ENCODE results near the gene HLA-DRB1.
"Not testable (repeated sequence)": the region's sequence is repeated elsewhere in the genome, so short reads cannot be mapped to it uniquely, and the experiment has no call there.

HLA-DRB1 gene

DNA sequence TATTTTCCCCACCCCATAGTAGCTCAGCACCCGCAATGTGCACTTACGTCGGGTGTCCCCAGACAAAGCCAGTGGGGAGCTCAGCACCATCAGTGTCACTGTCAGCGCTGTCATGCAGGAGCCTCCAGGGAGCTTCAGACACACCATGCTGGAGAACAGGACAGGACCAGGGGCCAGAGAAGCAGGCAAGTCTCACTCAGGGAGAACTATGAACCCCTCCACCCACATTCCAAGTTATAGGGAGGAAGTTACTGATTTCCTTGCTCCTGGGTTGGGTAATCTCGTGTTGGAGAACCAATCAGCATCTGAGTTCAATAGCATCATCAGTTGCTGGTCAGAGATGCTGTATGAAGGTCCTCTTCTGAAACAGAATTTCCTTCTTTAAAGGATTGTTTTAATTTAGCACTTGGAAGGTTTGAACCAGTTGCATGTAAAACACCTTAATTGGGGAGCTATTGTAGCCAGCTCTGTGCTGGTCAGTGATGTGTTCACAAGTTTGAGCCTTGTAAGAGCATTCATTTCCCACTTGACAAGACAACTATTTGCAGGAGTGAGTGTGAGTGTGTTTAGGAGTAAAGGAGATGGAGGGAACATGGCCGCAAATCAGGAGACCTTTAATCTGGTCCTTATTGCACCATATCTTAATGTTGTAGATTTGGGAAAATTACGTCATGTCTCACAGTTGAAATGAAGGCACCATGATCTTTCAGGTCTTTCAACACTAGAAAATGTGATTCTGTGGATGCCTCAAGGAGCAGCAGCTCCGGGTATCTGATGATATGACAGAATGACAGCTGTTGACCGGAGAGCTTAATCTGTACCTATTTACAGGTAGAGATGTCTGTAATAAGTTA lies at the start of gene HLA-DRB1:
Gene HLA-DRB1, minus strand, starts transcription at position 253 of the 854 bp plus-strand sequence. Its CDS starts 106 bp downstream, at position 147.
- H3K27ac ChIP-seq: no peak within 1 kb of the TSS
- no peak for DNase-seq (ENCODE audit: low read depth, low spot score)

DNA sequence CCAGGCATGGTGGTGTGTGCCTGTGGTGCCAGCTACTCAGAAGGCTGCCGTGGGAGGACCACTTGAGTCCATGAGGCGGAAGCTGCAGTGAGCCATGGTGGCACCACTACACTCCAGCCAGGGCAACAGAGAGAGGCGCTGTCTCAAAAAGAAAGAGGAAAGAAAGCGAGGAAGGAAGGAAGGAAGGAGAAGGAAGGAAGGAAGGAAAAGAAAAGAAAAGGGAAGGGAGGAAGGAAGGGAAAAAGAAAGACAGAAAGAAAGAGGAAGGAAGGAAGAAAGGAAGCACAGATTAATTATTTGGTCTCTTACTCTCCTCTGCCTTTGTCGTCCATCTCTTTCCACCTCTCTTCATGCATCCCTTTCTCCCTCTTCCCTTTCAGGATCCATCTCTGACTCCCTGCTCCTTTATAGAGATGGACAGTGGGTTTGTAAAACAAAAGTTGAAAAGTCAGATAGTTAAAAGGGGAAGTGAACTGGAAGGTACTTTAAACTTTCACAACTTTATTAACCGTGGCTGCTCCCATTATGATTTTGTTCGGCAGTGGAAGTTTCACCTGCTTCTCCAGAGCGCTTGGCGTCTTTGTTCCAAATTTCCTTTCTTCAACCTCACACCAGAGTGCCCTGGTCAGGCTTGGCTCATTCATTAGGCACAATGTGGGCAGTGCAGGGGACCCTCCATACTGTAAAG lies 49.0 kb upstream of the HLA-DRB1 start:
- H3K27ac ChIP-seq: no peak overlapping the region
- no peak for DNase-seq (ENCODE audit: low read depth, low spot score)

DNA sequence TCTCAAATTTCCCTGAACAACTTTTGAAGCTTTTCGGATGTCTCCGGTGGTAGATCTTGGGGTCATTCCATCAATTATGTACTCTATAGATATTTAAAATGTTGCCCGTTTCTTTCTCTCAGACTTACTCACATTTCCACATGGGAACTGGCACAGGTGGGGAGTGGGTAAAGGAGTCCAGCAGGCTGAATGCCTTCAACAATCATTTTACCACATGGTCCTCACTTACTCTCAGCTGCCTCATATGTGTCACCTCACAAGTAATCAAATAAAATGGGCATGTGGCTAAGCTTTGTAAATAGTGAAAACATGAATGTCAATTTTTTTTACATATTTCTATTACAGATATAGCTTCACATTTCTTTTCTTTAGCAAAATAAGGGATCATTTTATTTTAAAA lies 48.2 kb upstream of the HLA-DRB1 start:
- DNase-seq (ENCODE audit: low read depth, low spot score): no peak
- no peak overlapping the region for H3K27ac ChIP-seq

DNA sequence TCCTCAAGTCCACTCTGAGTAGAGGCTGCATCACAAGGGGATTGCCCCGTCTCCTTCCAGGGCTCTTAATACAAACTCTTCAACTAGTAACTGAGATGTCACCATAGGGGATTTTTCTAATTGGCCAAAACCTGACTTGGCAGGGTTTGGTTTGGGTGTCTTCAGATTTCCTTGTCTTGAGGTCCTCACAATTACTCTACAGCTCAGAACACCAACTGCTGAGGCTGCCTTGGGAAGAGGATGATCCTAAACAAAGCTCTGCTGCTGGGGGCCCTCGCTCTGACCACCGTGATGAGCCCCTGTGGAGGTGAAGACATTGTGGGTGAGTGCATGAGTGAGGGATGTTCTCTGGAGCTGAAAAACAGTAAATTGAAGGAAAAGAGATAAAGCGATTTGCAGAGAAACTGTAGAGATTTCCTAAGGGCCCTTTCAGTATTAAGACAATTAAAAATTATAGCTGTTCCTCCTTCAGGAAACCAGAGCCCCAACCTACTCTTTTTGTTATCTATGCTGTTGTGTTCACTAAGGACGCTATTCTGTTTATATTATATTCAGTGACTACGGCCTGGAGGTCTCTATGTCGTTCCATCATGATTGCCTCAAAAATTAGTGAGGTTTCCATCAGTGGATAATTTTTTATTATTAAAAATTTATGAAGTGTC lies 47.7 kb upstream of the HLA-DRB1 start, which contains the start of gene HLA-DQA1:
Gene HLA-DQA1, plus strand, starts transcription at position 188 of the 662 bp plus-strand sequence. Its CDS starts 53 bp downstream, at position 241.
- DNase-seq (ENCODE audit: low read depth, low spot score): no peak
- no peak within 1 kb of the TSS for H3K27ac ChIP-seq

DNA sequence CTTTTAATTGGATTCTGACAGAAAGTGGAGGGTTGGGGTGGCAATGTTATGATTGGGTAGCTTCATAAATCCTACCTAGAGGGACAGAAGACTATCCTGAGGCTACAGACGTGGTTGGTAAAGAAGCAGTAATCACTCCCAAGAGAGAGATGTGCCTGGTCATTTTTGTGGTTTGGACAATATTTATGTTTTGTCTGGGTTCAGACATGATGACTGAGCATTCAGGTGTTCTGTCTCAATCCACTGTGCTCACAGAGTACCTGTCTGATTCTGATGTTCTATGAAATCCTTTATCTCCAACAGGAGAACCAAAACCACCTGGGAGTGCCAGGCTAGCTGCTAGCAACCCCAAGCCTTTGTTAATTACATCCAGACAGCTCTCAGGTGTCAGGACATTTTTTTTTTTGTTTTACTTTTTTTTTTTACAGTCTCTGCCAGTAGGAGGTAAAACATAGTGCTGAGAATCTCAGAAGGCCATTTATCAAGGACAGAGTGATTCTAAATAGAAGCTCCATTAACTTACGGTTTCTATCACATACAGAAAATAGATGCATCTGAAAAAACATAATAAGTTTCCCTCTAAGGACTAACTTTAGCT lies 46.0 kb upstream of the HLA-DRB1 start:
- DNase-seq (ENCODE audit: low read depth, low spot score): no peak
- H3K27ac ChIP-seq: no peak overlapping the region

DNA sequence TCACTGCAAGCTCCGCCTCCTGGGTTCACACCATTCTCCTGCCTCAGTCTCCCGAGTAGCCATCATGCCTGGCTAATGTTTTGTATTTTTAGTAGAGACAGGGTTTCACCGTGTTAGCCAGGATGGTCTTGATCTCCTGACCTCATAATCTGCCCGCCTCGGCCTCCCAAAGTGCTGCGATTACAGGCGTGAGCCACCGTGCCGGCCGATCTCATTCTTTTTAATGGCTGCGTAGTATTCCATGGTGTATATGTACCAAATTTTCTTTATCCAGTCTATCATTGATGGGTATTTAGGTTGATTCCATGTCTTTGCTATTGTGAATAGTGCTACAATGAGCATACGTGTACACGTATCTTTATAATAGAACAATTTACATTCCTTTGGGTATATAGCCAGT lies 40.1 kb upstream of the HLA-DRB1 start:
- DNase-seq (ENCODE audit: low read depth, low spot score); H3K27ac ChIP-seq: not testable (repeated sequence)

DNA sequence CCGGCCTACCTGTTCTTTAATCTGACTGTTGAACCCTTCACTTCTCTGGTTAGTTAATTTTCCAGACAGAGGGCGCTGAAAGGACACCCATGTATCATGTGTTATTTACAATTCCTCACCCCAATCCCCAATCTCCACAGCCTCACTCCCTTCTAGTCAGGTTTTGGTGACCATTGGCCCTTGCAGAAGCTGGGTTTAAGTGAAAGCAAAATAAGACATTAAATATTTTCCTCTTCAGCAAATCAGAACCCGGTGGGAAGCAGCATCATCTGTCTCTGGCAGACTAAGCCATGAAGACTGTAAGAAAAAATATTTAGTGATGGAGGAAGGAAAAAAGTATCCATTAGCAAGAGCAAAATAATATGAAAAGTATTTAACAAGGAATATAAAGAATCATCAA lies 38.2 kb upstream of the HLA-DRB1 start:
- DNase-seq (ENCODE audit: low read depth, low spot score): no peak
- no peak overlapping the region for H3K27ac ChIP-seq

DNA sequence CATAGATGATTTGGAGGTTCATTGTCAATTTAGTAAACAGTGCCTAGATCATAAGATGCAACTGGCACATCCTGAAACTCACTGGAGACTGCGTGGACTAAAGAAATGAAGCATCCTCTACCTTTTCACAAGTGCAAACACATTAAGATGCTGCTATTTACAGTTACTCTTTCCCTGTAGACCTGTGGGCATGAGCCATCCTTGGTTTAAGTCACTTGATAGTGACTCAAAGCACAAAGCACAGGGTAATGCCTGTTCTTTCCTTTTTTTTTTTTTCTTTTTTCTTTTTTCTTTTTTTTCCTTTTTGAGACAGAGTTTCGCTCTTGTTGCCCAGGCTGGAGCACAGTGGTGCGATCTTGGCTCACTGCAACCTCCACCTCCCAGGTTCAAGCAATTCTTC lies 37.6 kb upstream of the HLA-DRB1 start:
- H3K27ac ChIP-seq: no peak overlapping the region
- no peak for DNase-seq (ENCODE audit: low read depth, low spot score)

DNA sequence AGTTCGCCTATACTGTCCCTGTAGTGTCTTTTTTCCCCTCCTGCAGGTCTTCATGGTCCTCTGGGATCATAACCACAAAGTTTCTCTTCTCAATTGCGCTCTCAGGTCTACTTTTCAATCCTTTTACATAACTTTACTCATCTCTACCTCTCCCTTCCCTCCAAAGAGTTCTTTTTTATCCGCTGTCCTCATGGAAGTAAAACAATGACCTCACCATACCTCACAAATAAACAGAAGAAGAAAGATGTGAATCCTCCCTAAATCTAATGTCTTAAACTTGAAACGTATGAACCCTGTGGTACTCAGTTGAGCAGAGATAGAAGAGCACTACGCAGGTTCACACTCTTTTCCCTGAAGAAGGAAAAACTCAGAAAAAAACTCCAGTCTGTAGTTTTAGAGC lies 35.5 kb upstream of the HLA-DRB1 start:
- no peak for DNase-seq (ENCODE audit: low read depth, low spot score)
- no peak overlapping the region for H3K27ac ChIP-seq

DNA sequence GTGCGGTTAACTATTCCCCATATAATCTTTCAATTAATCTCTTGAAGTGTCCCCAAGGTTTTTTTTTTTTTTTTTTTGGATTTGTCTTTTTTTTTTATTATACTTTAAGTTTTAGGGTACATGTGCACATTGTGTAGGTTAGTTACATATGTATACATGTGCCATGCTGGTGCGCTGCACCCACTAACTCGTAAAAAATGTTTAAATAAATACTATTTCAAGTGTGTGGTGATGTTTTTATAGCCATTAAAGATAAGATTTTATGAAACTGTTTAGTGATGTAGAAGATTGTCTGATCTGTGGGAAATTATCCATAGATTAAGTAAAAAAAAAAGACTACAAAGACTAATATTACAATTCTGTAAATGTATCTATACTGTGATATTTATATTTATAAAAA lies 34.9 kb upstream of the HLA-DRB1 start:
- DNase-seq (ENCODE audit: low read depth, low spot score): no peak
- H3K27ac ChIP-seq: no peak overlapping the region

DNA sequence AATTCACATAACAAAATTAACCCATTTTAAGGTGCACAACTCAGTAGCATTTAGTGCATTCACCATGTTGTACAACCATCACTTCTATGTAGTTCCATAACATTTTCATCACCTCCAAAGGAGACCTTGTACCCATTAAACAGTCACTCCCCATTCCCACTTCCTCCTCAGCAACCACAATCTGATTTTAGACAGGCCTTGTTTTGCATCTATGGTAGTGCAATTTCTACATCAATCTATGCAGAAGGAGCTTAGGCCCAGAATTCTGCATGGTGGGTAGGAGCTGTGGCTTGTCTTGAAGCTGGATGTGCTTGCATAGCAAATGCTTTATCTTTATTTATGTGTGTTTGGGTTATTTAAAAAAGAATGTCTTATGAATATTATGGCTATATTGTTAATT lies 34.0 kb upstream of the HLA-DRB1 start:
- no peak overlapping the region for H3K27ac ChIP-seq
- no peak for DNase-seq (ENCODE audit: low read depth, low spot score)

DNA sequence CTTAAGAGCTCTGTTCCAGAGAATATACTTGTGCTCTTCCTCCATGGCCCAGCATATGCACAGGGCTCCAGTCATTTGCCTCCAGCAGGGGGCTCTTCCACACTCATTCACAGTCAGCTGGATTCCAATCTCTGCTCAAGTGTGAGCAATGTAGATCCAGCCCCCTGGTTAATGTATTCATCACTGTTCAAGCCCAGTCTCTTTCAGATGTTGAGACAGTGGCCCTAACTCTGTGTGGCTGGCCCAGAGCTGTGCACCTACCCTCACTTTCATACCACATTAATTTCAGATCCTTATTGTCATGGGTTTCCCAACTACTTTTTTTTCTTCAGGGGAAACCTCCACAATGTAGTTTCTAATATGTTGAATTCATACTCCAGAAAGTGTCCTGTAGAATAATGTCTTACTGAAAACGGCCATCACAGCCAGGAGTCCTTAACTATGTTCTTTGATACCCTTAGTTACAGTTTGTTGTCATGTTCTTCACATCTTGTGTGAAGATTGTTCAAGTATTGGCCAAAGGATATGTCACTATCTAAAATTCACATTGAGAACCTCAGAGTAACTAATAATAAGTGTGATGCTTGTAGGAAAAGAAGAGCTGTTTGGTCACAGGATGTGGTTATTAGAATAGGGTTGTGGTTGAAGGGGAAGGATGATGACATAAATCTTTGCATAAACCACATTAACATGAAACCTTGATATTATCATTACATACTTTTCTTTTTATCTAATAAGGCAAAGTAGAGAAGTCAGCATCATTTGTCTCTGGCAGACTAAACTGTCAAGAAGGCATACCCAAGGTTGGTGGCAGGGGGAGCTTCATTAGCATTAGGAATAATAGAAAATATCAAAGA lies 33.1 kb upstream of the HLA-DRB1 start:
- no peak for DNase-seq (ENCODE audit: low read depth, low spot score)
- H3K27ac ChIP-seq: peak overlapping the region; percentile 35

DNA sequence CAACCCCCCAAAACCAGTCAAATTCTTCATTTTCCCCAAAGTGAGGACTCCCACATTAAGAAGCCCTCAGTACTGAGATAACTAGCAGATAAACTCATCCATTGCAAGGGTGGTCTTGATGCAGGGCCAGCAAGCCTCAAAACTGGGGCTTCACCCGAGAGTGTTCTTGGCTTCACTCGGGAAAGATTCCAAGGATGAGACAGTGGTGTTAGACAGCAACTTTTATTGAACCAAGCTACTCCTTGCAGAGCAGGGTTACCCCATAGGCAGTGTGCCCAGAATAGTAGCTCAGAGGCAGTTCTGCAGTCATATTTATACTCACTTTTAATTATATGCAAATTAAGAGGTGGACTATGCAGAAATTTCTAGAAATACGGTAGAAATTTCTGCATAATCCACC lies 31.7 kb upstream of the HLA-DRB1 start:
- H3K27ac ChIP-seq: no peak overlapping the region

DNA sequence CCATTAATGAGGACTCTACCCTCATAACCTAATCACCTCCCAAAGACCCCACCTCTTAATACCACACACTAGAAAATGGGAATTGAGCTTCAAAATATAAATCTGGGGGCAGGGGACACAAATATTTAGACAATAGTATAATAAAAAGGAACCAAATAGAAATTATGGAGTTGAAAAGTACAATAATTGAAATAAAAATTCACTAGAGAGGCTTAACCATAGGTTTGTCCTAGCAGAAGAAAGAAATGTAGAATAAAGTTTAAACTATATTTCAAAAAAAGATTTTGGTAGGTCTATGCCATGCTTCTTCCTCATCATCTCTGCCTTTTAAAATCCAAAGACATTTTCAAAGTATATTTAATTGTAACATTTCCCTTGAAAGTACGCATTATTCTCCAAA lies 28.1 kb upstream of the HLA-DRB1 start:
- DNase-seq (ENCODE audit: low read depth, low spot score): no peak
- no peak overlapping the region for H3K27ac ChIP-seq

More for the DNA sequence above, 31.7 kb upstream of the HLA-DRB1 start:
- no peak for DNase-seq (ENCODE audit: low read depth, low spot score)

DNA sequence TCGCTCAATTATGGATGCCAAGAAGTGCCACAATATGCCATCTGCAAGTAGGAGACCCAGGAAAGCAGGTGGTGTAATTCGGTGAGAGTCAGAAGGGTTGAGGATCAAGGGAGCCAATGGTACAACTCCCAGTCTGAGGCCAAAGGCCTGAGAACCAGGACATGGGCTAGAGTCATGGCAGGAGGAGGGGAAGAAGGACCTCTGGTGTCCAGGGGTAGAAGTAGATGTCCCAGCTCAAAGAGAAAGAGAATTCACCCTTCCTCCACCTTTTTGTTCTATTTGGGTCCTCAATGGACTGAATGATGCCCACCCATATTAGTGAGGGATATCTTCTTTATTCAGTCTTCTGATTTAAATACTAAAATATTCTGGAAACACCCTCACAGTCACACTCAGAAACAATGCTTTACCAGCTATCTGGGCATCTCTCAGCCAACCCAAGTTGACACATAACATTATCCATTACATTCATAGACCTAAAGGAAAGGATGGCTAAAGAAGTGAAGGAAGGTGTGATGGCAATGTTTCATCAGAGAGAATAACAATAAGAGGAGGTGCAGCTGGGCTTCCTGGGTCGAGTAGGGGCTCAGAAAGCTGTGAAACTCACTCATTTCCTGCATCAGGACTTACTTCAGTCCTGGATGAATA lies 26.4 kb upstream of the HLA-DRB1 start:
- H3K27ac ChIP-seq: no peak overlapping the region
- no peak for DNase-seq (ENCODE audit: low read depth, low spot score)

DNA sequence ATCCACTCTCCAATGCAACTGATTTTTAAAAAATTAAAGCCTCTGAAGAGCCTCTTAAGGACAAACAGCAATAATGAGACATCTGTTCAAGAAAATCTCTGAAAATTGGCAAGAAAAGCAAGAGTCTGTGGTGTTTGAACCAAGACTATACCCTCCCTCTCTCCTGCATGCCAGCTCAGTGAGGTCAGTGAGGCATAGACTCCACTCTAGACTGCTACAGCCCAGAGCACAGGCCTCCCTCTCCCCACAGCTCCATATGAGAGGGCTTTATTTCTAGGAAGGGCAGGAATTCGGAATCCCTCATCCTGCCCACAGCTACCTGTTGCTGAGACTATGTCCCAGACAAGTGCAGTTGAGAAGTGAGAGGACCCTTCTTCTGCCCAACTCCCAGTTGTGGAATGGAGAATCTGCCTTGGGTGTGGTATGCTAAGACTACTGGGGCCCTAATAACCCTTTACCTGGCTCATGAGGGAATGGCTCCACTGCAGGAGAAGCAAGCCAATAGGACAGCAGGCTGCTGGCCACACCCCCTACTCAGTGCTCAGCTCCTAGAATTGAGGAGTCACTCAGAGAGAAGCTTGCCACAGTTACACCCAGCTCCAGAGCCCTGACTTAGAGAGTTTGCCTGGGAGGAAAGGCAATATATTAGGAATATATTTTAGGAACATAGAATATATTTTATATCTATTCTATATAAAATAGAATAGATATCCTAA lies 24.9 kb upstream of the HLA-DRB1 start:
- no peak for DNase-seq (ENCODE audit: low read depth, low spot score)
- no peak overlapping the region for H3K27ac ChIP-seq

DNA sequence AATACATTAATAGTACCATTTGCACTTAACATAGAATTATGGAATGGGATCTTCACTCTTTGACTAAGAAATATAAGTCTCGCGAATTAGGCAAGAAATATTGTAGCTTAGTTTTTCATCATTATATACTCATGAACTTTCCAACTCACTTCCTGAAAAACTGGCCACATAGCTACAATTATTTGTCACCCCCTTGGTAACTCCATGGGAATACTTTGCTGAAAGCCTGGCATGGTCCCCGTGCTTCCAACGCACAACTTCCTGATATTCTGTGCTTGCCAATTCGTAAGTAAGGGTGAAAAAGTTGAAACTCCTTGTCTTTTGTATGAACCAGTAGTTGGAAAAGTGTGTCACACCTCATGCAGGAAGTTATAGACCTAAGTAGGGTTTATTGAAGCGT lies 23.8 kb upstream of the HLA-DRB1 start:
- DNase-seq (ENCODE audit: low read depth, low spot score): no peak
- H3K27ac ChIP-seq: no peak overlapping the region

DNA sequence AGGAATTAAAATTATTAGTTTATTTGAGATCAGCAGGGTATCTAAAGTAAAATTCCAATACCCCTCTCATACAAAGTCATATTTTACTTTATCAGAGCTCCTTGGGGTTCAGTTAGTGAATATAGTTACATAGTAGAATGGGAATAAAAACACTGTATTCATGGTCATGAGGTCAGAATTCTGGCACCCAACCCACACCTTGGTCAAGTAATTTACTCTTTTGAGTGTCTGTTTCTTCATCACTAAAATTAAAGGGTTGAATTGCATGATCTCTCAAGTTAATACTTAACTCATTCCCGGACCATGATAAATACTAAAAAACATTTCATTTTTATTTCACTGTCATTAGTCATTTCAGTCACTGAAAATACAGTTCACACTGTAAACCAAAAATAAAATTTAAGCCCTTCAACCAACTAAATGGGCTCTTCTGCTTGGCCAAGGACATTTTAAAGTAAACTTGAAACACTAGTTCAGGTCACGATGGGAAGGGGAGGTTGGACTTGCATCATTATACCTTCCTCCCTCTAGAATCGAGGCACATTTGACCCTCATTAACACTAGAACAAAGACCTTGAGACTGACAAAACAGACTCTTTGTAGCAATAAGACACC lies 21.1 kb upstream of the HLA-DRB1 start:
- DNase-seq (ENCODE audit: low read depth, low spot score): no peak
- H3K27ac ChIP-seq: no peak overlapping the region
